HEK293 (cell line): ENCODE results near the gene INHBB.

Experiments
- GLI4 ChIP-seq: fragments of 450-650 bp; formaldehyde crosslinking; IDR thresholded peaks from 2 replicates; pipeline ENCODE4 v1.5.1; 2016; ENCODE audit warnings: missing biosample characterization, missing genetic modification characterization
- ZBTB1 ChIP-seq: fragments of 450-650 bp; formaldehyde crosslinking; IDR thresholded peaks from 2 replicates; pipeline ENCODE4 v1.5.1; 2016; ENCODE audit warnings: missing biosample characterization, missing genetic modification characterization
- ZBTB17 ChIP-seq: fragments of 450-650 bp; formaldehyde crosslinking; IDR thresholded peaks from 2 replicates; pipeline ENCODE4 v1.5.1; 2016; ENCODE audit warnings: missing biosample characterization, missing genetic modification characterization
- ZNF184 ChIP-seq: fragments of 450-650 bp; IDR thresholded peaks from 2 replicates; pipeline ENCODE4 v1.5.1; 2018; ENCODE audit warnings: missing biosample characterization, mild to moderate bottlenecking, missing genetic modification characterization
- ZNF202 ChIP-seq: fragments of 450-650 bp; formaldehyde crosslinking; IDR thresholded peaks from 2 replicates; pipeline ENCODE4 v1.5.1; 2016; ENCODE audit warnings: missing biosample characterization, missing genetic modification characterization, borderline replicate concordance
- ZNF324 ChIP-seq: fragments of 450-650 bp; formaldehyde crosslinking; IDR thresholded peaks from 2 replicates; pipeline ENCODE4 v1.5.1; 2016; ENCODE audit warnings: missing biosample characterization, missing genetic modification characterization
- ZNF629 ChIP-seq: fragments of 450-650 bp; formaldehyde crosslinking; IDR thresholded peaks from 2 replicates; pipeline ENCODE4 v1.5.1; 2017; ENCODE audit warnings: missing biosample characterization, missing genetic modification characterization
- ZNF785 ChIP-seq: fragments of 450-650 bp; formaldehyde crosslinking; IDR thresholded peaks from 2 replicates; pipeline ENCODE4 v1.5.1; 2016; ENCODE audit warnings: missing biosample characterization, missing genetic modification characterization
- ZNF792 ChIP-seq: fragments of 450-650 bp; formaldehyde crosslinking; IDR thresholded peaks from 2 replicates; pipeline ENCODE4 v1.5.1; 2016; ENCODE audit warnings: missing biosample characterization, missing genetic modification characterization
- ZXDB ChIP-seq: fragments of 450-650 bp; formaldehyde crosslinking; IDR thresholded peaks from 2 replicates; pipeline ENCODE4 v1.5.1; 2016; ENCODE audit warnings: missing biosample characterization, missing genetic modification characterization
- TF ChIP-seq, protein P1 (sequence below): fragments of 450-650 bp; formaldehyde crosslinking; IDR thresholded peaks from 2 replicates; pipeline ENCODE4 v1.5.1; 2017; ENCODE audit warnings: missing biosample characterization, missing genetic modification characterization

DNA sequence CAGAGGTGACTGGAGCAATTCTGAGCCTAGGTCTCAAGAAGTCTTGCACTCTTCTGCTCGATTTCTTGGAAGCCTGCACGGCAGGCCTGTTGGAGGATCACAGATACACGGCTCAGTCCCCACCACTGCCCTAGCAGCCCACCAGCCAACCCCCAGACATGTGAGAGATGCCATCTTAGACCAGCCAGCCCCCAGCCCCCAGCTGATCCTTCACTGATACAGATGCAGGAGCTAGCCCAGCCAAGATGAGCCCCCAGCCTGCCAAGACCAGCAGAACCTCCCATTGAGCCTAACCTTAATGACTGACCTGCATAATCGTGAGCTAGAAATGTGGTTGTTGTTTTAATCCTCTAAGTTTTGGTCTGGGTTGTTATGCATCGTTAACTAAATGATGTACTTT, 47.5 kb downstream of the INHBB start:
- TF ChIP-seq GLI4 (tag by site-specific recombination) (no peak), ZNF324 (tag by site-specific recombination) (no peak), ZNF785 (tag by site-specific recombination) (no peak), ZBTB1 (tag by site-specific recombination) (no peak), ZNF792 (no peak), ZNF202 (tag by site-specific recombination) (no peak), ZNF629 (tag by site-specific recombination) (no peak), ZBTB17 (tag by site-specific recombination) (no peak), ZNF184 (tag by site-specific recombination) (no peak), ZXDB (tag by site-specific recombination) (no peak)
- TF ChIP-seq, protein P1, sequence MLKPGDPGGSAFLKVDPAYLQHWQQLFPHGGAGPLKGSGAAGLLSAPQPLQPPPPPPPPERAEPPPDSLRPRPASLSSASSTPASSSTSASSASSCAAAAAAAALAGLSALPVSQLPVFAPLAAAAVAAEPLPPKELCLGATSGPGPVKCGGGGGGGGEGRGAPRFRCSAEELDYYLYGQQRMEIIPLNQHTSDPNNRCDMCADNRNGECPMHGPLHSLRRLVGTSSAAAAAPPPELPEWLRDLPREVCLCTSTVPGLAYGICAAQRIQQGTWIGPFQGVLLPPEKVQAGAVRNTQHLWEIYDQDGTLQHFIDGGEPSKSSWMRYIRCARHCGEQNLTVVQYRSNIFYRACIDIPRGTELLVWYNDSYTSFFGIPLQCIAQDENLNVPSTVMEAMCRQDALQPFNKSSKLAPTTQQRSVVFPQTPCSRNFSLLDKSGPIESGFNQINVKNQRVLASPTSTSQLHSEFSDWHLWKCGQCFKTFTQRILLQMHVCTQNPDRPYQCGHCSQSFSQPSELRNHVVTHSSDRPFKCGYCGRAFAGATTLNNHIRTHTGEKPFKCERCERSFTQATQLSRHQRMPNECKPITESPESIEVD = no peak
